GM06990 (cell line): ENCODE data around the gene POLR2F.
A peak's percentile ranks its signal among the peaks of the same experiment; 100 is the strongest.

Experiments
- DNase-seq: peaks from one replicate; pipeline ENCODE4 v3.0.0-alpha.2; 2011; ENCODE audit not compliant: insufficient read length; ENCODE audit errors: extremely low read depth
- H3K27me3 ChIP-seq: replicated peaks from 2 replicates; pipeline ENCODE4 v1.6.0; 2011; ENCODE audit warnings: low read length; ENCODE audit not compliant: control insufficient read depth, insufficient read depth
- H3K36me3 ChIP-seq: 2 replicates; pipeline ENCODE4 v1.5.1; 2011; ENCODE audit warnings: low read length; ENCODE audit not compliant: control insufficient read depth, insufficient read depth
- H3K4me3 ChIP-seq: replicated peaks from 2 replicates; pipeline ENCODE4 v1.5.1; 2011; ENCODE audit warnings: low read depth, mild to moderate bottlenecking, control low read depth, low read length
- TF ChIP-seq, protein P1 (sequence below): IDR thresholded peaks from 2 replicates; pipeline ENCODE4 v1.5.1; 2011; ENCODE audit warnings: low read length, control low read depth, mild to moderate bottlenecking, inconsistent platforms; ENCODE audit not compliant: insufficient read depth, poor library complexity, severe bottlenecking

Gene POLR2F

DNA sequence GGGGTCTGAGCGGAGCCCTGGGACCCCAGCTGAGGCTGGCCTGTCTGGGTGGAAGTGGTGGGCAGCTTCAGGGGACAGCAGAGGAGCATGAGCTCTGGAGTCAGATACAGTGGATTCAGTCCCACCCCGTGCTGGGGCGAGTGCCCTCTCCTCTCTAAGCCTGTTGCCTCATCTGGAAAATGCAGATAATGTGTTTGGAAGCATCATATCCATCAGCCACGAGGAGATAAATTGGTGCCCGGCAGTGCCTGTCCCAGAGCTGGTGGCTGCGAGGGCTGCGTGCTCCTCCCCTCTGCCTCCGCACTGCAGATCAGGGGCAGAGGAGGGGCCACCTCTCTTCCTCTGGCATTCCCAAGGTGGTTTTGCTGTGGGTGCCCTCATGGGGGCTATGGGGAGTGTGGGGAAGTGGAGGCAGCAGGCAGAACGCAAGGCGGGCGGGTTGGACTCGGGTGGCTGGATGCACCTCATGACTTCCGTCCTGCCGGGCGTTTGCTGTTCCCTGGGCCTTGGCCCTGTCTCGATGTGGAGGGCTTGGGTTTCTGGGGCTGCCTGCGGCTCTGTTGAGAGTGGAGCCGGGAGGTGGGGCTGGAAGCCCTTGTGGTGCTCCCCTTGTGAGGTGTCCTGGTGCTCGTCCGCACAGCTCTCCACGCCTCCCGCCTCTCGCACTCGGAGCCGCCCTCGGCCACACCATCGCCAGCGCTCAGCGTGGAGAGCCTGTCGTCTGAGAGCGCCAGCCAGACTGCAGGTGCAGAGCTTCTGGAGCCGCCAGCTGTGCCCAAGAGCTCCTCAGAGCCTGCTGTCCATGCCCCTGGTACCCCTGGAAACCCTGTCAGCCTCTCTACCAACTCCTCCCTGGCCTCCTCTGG, 26.5 kb upstream of the POLR2F start:
- no peak for DNase-seq
- TF ChIP-seq, protein P1, sequence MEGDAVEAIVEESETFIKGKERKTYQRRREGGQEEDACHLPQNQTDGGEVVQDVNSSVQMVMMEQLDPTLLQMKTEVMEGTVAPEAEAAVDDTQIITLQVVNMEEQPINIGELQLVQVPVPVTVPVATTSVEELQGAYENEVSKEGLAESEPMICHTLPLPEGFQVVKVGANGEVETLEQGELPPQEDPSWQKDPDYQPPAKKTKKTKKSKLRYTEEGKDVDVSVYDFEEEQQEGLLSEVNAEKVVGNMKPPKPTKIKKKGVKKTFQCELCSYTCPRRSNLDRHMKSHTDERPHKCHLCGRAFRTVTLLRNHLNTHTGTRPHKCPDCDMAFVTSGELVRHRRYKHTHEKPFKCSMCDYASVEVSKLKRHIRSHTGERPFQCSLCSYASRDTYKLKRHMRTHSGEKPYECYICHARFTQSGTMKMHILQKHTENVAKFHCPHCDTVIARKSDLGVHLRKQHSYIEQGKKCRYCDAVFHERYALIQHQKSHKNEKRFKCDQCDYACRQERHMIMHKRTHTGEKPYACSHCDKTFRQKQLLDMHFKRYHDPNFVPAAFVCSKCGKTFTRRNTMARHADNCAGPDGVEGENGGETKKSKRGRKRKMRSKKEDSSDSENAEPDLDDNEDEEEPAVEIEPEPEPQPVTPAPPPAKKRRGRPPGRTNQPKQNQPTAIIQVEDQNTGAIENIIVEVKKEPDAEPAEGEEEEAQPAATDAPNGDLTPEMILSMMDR, result no peak
- Histone ChIP-seq H3K27me3 (no peaks in the 10 kb centered on the region), H3K4me3 (no peak overlapping the region), H3K36me3 (peaks cover 15% of the 10 kb centered on the region)

- TF ChIP-seq, protein P1, result no peak
- Histone ChIP-seq H3K4me3 (no peak overlapping the region), H3K27me3 (no peaks in the 10 kb centered on the region), H3K36me3 (peaks cover 20% of the 10 kb centered on the region)
- no peak for DNase-seq
These were observed 25.9 kb upstream of the POLR2F start for GRCh38 chr22:37927637-37927936.

DNA sequence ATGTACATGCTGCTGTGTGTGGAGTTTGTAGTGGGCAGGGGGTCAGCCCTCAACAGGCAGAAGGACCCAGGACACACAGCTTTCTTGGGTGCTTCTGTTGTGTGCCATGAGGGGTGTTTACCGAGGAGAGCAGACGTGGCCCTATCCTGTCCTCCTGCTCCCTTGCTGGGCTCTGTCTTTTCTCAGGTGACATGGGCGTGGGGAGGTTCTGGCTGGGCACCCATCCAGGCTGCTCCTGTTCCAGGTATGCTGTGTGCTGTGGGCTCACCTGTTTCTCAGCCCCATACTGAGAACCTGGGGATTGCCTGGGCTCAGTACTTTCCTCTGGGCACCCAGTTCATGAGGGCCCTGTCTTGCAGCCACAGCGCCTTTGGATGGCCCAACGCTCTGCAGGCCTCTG, 24.1 kb upstream of the POLR2F start:
- DNase-seq, result no peak
- Histone ChIP-seq H3K27me3 (no peaks in the 10 kb centered on the region), H3K36me3 (peaks cover 21% of the 10 kb centered on the region), H3K4me3 (no peak overlapping the region)
- TF ChIP-seq, protein P1, result no peak

DNA sequence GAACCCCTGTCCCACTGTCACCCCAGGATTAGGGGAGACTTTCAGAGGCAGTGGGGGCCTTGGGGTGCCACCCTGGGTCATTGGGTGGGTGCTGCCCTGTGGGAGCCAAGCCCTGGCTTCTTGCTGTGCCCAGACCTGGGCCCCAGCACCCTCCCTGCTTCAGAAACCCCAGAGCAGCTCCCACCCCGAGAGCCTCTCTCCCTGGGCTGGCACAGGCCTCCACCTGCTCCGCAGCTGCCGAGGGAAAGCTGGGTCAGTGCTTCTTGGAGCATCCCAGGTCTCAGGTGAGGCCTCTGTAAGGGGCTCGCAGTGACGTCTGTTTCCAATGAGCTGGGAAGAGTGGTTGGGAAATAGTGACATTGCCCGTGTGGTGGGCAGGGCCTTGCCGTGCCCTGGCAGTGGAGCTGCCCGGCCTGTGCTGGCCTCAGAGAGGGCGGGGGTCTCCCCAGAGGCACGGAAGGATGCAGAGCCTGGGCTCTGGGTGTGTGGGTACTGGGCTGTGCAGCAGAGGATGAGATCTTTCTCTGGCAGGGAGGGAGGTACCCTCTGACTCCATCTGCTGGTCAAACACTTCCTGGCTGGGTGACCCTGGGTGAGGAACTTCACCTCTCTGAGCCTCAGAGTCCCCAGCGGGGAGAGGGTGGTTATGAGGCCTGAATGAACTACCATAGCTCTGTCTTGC, 23.1 kb upstream of the POLR2F start:
- Histone ChIP-seq H3K4me3 (no peak overlapping the region), H3K27me3 (no peaks in the 10 kb centered on the region), H3K36me3 (peaks cover 19% of the 10 kb centered on the region)
- no peak for DNase-seq
- TF ChIP-seq, protein P1, result peak; percentile 65

GRCh38 chr22:37930952-37931440, 22.5 kb upstream of the POLR2F start:
- H3K4me3 ChIP-seq, result no peak overlapping the region
- no peaks in the 10 kb centered on the region for H3K27me3 ChIP-seq
- TF ChIP-seq, protein P1, result no peak
- DNase-seq, result no peak
- peaks cover 15% of the 10 kb centered on the region for H3K36me3 ChIP-seq
